NCI-H82 treated with DMSO at 0.1 percent for 48 hours (cell line): ENCODE measurements around the gene MRPL20.
"Not testable (repeated sequence)": the region's sequence is repeated elsewhere in the genome, so short reads cannot be mapped to it uniquely, and the experiment has no call there.

Experiments used
- DNase-seq: peaks from one replicate; lab custom pipeline; 2025; ENCODE audit not compliant: unreplicated experiment; lab: John Stamatoyannopoulos, UW

Gene MRPL20

DNA sequence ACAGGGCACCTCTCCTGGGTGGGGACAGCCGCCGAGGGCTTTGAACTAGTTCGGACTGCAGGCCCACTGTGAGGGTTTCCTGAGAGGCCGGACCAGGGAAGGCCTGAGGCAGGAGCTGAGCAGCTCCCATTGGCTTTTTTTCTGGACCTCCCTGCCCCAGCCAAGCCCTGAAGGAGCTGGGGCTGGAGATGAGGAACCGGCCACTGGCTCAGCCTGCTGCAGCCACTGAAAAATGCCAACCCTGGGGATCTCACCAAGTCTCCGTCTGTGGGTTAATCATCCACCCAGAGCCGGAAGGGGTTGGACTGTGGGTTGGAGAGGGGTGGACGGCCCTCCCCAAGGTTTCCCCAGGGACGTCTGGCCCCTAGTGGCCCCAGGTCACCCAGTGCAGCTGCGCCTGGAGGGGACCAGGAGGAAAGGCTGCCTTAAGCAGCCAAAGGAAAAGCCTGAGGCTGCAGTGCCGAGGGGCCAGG is 30.8 kb upstream of the MRPL20 start:
- no peak for DNase-seq

GRCh38 chr1:1437033-1437903 is 30.2 kb upstream of the MRPL20 start:
- no peak for DNase-seq

DNA sequence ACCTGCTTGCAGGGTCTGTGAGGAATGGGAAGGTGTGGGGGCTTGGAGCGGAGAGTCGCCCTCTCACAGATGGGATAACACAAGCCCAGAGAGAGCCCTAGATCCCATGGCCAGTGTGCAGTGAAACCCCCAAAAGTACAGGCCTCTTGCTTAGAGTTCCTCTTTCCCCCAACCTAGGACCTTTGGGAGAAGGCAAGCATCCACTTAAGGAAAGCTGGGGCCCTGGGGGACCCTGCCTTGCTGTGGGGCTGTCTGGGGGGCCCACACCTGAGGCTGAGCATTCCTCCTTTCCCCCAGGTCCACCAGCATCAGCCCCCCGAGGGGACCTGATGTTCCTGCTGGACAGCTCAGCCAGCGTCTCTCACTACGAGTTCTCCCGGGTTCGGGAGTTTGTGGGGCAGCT is 29.5 kb upstream of the MRPL20 start:
- no peak for DNase-seq

DNA sequence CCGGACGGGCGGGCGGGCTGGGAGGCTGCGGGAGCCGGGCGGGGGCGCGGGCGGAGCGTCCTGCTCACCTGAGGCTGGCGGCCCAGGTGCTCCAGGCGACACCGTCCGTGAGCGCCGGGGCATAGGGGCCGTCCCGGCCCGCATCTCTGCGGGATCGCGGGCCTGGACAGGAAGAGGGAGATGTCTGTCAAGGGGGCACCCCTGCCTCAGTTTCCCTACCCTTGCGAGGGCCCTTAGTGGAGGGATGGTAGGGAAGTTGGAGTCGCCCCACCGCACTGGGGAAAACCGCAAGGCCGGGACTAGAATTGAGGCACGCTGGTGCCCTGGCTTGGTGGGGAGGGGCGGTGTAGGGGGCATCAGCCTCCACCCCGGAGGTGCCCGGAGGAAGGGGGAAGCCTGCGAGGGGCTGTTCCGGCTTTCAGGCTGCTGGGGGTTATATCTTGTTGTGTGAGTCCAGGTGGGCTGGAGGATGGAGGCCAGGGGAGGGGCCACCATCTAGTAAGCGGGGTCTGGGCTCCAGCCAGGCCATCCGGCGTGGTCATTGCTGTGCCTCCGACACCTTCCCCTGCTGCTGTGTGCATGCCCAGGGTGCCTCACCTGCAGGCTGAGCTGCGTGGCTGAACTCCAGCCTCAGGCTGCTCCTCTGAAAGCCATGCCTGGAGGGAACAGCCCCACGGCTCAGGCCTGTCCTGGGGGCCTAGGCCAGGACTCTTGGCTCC is 29.0 kb upstream of the MRPL20 start:
- DNase-seq: no peak

DNA sequence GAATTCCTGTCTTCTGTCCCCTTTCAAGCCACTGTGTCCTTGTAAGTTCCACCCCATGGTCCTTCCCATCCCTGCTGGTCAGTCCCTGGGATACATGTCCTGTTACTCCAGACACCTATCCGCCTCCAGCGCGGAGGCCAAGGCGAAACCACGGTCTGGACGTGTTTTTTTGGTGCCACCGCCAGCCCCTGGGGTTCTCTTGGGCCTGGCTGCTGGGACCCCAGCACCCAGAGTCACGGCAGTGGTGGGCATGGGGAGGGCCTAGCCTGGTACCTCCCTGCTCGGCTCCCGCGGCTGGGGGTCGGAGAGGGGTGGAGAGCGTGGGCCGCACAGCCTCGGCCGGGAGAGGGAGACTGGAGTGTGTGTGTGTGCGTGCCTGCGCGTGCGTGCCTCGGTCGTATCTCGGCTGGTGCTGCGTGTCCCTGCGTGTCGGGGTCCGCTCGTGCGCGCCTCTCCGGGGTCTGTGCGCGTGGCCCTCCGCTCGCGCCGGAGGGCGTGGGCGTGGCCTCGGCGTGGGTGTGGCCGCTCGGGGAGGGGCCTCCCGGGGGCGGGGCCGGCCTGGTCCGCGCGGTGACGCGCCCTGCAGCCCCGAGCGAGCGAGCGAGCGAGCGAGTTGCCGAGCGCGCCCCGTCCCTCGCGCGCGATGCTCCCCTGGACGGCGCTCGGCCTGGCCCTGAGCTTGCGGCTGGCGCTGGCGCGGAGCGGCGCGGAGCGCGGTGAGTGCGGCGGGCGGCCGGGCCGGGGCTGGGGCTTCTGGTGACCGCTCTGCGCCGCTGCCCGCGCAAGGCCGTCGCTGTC is 28.2 kb upstream of the MRPL20 start, which contains the start of gene VWA1:
TSS of gene VWA1 (plus strand) at position 585 of the 798 bp plus-strand sequence. CDS start at position 644, 59 bp downstream.
- peak; percentile 46 for DNase-seq

DNA sequence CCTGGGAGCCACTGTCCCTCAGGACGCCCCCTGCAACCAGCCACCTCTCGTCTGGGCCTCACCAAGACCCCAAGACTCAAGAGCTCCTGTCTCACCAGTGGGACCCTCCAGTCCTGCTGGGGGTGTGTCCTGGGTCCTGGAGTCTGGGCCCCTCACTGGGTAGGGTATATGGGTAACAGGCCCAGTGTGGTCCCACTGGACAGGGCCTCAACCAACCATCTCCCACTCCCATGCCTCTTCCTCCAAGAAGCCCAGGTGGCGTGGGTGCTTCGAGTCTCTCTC is 27.7 kb upstream of the MRPL20 start:
- no peak for DNase-seq

- no peak for DNase-seq
Measured at GRCh38 chr1:1434131-1434823, 27.2 kb upstream of the MRPL20 start.

DNA sequence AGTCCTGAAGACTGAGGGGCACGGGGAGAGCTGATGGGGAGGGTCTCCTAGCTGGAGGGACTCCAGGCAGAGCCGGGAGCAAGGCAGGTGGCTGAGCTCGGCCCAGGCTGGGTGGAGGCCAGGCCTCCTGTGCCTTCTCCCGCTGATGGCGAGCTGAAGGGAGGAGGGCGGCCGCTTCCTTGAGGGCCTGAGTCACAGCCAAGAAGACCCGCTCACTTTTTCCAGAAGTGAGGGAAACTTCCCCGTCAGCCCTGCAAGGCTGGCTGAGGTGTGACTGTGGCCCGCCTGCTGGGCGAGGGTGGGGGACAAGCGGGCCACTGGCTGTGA is 26.7 kb upstream of the MRPL20 start:
- no peak for DNase-seq

GRCh38 chr1:1432951-1433803 is 26.1 kb upstream of the MRPL20 start:
- DNase-seq: peak; percentile 34

- DNase-seq: no peak
Measured at GRCh38 chr1:1432274-1432950, 25.3 kb upstream of the MRPL20 start.

GRCh38 chr1:1431845-1432273 is 24.8 kb upstream of the MRPL20 start:
- no peak for DNase-seq

DNA sequence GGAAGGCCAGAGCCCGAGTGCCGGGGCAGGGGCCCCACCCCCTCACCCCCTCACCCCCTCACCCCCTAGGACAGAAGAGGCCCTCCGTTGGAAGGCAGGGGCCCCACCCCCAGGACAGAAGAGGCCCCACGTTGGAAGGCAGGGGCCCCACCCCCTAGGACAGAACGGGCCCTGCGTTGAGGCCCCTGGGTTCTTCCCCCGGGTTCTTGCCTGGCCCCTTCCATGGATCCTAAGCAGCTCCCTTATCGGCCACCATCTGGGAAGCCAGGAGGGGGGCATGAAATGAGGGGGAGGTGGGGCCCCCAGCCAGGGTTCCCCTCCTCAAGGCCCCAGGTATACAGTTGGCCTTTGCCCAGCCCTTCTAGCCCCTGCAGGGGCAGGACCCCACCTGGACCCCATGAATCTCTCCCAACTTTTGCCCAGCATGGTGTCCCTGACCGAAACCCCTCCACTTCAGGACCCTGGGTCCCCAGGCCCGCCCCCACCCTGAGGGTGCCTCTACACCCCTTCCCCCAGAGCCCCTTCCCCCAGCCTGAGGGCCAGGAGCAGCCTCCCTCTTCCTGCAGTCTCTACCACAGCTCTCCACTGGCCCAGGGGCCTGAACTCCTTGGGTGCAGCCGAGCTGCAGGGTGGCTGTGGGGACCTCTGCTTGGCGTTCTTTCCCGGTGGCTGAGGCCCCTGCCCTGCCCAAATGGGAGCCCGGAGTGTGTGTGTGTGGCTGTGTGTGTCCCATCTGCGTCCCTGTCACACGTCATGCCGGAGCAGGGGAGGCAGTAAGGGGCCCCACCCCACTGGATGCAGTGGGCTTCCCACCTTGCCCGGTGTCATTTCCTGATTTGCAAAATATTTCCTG is 24.1 kb upstream of the MRPL20 start:
- DNase-seq: no peak

- peak; percentile 79 for DNase-seq
Measured at GRCh38 chr1:1430114-1430982, 23.3 kb upstream of the MRPL20 start.

- no peak for DNase-seq
Measured at GRCh38 chr1:1429671-1430073, 22.6 kb upstream of the MRPL20 start.

DNA sequence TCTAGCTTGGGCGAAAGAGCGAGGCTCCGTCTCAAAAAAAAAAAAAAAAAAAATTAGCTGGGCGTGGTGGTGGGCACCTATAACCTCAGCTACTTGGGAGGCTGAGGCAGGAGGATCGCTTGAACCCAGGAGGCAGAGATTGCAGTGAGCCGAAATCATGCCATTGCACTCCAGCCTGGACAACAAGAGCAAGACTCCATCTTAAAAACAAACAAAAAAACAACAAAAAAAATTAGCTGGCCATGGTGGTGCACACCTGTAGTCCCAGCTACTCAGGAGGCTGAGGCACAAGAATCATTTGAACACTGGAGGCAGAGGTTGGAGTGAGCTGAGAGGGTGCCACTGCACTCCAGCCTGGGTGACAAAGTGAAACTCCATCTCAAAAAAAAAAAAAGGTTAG is 21.9 kb upstream of the MRPL20 start:
- not testable (repeated sequence) for DNase-seq

DNA sequence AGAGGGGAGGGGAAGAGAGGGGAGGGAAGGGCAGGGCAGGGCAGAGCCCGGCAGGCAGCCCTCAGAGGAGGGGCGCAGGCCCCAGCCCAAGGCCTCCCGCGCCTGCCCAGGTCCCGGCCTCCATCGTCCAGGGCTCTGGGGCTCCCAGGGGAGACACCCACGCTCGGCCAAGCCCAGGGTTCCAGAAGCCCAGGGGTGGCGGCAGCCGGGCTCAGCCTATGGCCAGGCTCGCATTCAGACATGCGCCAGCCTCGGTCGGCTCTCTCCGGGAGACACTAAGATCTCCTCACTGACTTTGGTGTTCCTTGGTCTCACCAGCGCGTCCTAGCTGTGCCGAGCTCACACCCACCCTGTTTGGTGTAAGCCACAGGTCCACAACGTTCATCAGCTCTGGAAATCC is 21.1 kb upstream of the MRPL20 start:
- no peak for DNase-seq

- no peak for DNase-seq
Measured at GRCh38 chr1:1427820-1428148, 20.7 kb upstream of the MRPL20 start.
